ENCODE data around the gene FKBP5. TPM values are rescaled to one million over a fixed set of nuclear protein-coding genes. Genes with fewer than 3 reads are reported as not detected.

FKBP5 gene
- total RNA-seq, 1 experiment from 2014 or later, result 14.3 TPM

GRCh38 chr6:35718911-35719381 is 30.2 kb upstream of the FKBP5 start:
- CTCF ChIA-PET, result no interaction called here
- peaks cover 6% of the 10 kb centered on the region for H3K4me1 Mint-ChIP-seq (ENCODE audit: low read depth, unreplicated experiment)
- no peak for TF ChIP-seq CTCF (IDR thresholded peaks at IDR 0.05; ENCODE audit: unreplicated experiment)
- no peak overlapping the region for H3K27ac Mint-ChIP-seq (ENCODE audit: unreplicated experiment)
- intact Hi-C loops (cut with micrococcal nuclease; ENCODE audit: unreplicated experiment), result no loop called here
- peaks cover 47% of the 10 kb centered on the region for H3K27me3 Mint-ChIP-seq (ENCODE audit: unreplicated experiment)
- no peaks in the 10 kb centered on the region for H3K9me3 Mint-ChIP-seq (ENCODE audit: low read depth, unreplicated experiment)
- no peak overlapping the region for H3K4me3 Mint-ChIP-seq (ENCODE audit: low read depth, unreplicated experiment)
- BruUV-seq (replicated peaks), result no TSS peak
- H3K36me3 Mint-ChIP-seq (ENCODE audit: insufficient read depth, unreplicated experiment), result no peaks in the 10 kb centered on the region
- DNase-seq, result no peak

GRCh38 chr6:35718375-35718736 is 29.6 kb upstream of the FKBP5 start:
- TF ChIP-seq CTCF (IDR thresholded peaks at IDR 0.05; ENCODE audit: unreplicated experiment), result no peak
- peaks cover under 1% of the 10 kb centered on the region for H3K4me1 Mint-ChIP-seq (ENCODE audit: low read depth, unreplicated experiment)
- DNase-seq, result no peak
- no peaks in the 10 kb centered on the region for H3K36me3 Mint-ChIP-seq (ENCODE audit: insufficient read depth, unreplicated experiment)
- H3K4me3 Mint-ChIP-seq (ENCODE audit: low read depth, unreplicated experiment), result no peak overlapping the region
- intact Hi-C loops (cut with micrococcal nuclease; ENCODE audit: unreplicated experiment), result no loop called here
- CTCF ChIA-PET, result no interaction called here
- H3K9me3 Mint-ChIP-seq (ENCODE audit: low read depth, unreplicated experiment), result no peaks in the 10 kb centered on the region
- H3K27me3 Mint-ChIP-seq (ENCODE audit: unreplicated experiment), result peaks cover 47% of the 10 kb centered on the region
- no TSS peak for BruUV-seq (replicated peaks)
- no peak overlapping the region for H3K27ac Mint-ChIP-seq (ENCODE audit: unreplicated experiment)

- CTCF ChIA-PET, result interaction anchor here (0.5 to 0.6 kb wide), 2 partner anchors 9 to 225 kb away, joined by 3 to 8 read pairs; no protein-coding TSS in a partner anchor
- BruUV-seq (replicated peaks), result no TSS peak
- Mint-ChIP-seq H3K9me3 (ENCODE audit: low read depth, unreplicated experiment) (no peaks in the 10 kb centered on the region), H3K27me3 (ENCODE audit: unreplicated experiment) (peaks cover 47% of the 10 kb centered on the region), H3K27ac (ENCODE audit: unreplicated experiment) (no peak overlapping the region), H3K36me3 (ENCODE audit: insufficient read depth, unreplicated experiment) (no peaks in the 10 kb centered on the region), H3K4me1 (ENCODE audit: low read depth, unreplicated experiment) (no peaks in the 10 kb centered on the region), H3K4me3 (ENCODE audit: low read depth, unreplicated experiment) (no peak overlapping the region)
- DNase-seq, result no peak
- intact Hi-C loops (cut with micrococcal nuclease; ENCODE audit: unreplicated experiment), result no loop called here
- TF ChIP-seq CTCF (IDR thresholded peaks at IDR 0.05; ENCODE audit: unreplicated experiment), result no peak
Observed at GRCh38 chr6:35717449-35718374, 29.0 kb upstream of the FKBP5 start.

GRCh38 chr6:35716798-35717197 is 28.1 kb upstream of the FKBP5 start:
- no peak overlapping the region for H3K27ac Mint-ChIP-seq (ENCODE audit: unreplicated experiment)
- TF ChIP-seq CTCF (IDR thresholded peaks at IDR 0.05; ENCODE audit: unreplicated experiment), result no peak
- H3K4me3 Mint-ChIP-seq (ENCODE audit: low read depth, unreplicated experiment), result no peak overlapping the region
- peaks cover 47% of the 10 kb centered on the region for H3K27me3 Mint-ChIP-seq (ENCODE audit: unreplicated experiment)
- no peak for DNase-seq
- no peaks in the 10 kb centered on the region for H3K9me3 Mint-ChIP-seq (ENCODE audit: low read depth, unreplicated experiment)
- H3K4me1 Mint-ChIP-seq (ENCODE audit: low read depth, unreplicated experiment), result no peaks in the 10 kb centered on the region
- no peaks in the 10 kb centered on the region for H3K36me3 Mint-ChIP-seq (ENCODE audit: insufficient read depth, unreplicated experiment)
- no TSS peak for BruUV-seq (replicated peaks)
- intact Hi-C loops (cut with micrococcal nuclease; ENCODE audit: unreplicated experiment), result no loop called here
- CTCF ChIA-PET, result no interaction called here
